HTR-8/SVneo (cell line): ENCODE measurements around the gene TSC22D4.
"Not testable (repeated sequence)": the region's sequence is repeated elsewhere in the genome, so short reads cannot be mapped to it uniquely, and the experiment has no call there.

Experiments used
- DNase-seq: peaks from one replicate; pipeline ENCODE4 v3.0.0; 2011; ENCODE audit warnings: low spot score, mixed read lengths; ENCODE audit not compliant: insufficient read length
- FAIRE-seq: peaks from 2 replicates; lab custom pipeline; 2011; peaks lifted over from hg19 to GRCh38; lab: Jason Lieb, UNC

The TSC22D4 gene

DNA sequence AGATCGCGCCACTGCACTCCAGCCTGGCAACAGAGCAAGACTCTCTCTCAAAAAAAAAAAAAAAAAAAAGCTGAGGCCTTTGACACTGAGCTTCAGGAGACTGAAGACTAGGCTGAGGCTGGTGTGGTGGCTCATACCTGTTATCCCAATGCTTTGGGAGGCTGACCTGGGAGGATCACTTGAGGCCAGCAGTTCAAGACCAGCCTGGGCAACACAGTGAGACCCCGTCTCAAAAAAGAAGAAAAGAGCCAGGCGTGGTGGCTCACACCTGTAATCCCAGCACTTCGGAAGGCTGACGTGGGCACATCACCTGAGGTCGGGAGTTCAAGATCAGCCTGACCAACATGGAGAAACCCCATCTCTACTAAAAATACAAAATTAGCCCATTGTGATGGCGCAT, 31.7 kb downstream of the TSC22D4 start:
- not testable (repeated sequence) for FAIRE-seq, DNase-seq

DNA sequence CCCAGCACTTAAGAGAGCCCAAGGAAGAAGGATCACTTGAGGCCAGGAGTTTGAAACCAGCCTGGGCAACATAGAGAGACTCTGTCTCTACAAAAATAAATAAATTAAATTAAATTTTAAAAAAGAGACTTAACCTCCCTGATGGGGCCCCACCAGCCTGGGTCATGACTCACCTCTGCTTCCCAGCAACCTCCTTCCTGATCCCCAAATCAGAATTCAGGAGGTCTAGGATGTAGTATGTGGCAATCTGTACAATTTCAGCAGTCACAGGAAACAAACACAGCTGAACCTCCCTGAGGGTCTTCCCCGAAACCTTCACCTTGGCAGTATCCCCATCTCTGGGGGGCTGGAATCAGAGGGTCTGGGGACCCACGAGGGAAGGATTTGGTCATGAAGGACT, 33.0 kb downstream of the TSC22D4 start:
- FAIRE-seq (no peak), DNase-seq (no peak)

DNA sequence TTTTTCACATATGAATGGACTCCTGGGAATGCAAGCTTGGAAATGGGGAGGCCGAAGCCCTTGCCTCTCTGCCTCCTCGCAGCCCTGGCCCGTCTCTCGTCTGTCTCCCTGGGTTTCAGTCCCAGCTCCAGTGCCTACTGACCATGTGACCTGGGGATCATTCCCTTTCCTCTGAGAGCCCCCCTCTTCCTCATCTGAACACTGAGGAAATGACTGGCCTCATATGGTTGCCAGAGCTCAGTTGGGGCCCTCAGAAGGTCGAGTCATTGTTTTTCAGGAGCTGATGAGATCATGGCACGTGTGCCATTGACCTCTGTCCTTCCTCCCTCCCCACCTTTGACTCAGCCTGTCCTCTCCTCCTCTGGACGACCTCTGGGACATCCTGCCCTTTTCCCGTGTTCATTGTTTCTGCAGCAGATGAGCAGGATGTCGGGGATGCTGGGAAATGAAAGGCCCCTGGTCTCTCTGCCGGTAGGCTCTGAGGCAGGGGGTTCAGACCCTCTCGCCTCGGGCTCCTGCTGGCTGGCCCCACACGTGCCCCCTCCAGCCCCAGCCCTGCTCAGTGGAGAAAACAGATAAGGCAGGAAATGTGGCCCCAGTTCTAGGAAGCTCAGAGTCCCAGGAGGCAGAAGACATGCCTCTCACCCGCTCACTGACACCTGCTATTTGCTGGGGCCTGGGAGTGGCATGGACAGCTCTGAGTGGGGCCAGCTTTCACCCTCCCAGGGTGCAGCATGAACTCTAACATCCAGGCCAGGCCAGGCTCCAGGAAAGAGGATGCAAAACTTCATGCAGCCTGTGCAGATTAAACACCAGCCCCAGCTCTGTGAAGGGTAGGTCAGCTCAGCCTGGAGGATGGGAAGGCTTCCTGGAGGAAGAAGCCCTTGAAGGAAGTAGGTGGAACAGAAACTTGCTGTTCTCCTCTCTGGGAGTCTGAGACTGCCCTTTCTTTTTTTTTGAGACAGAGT, 34.4 kb downstream of the TSC22D4 start:
- DNase-seq: no peak
- FAIRE-seq: no peak

DNA sequence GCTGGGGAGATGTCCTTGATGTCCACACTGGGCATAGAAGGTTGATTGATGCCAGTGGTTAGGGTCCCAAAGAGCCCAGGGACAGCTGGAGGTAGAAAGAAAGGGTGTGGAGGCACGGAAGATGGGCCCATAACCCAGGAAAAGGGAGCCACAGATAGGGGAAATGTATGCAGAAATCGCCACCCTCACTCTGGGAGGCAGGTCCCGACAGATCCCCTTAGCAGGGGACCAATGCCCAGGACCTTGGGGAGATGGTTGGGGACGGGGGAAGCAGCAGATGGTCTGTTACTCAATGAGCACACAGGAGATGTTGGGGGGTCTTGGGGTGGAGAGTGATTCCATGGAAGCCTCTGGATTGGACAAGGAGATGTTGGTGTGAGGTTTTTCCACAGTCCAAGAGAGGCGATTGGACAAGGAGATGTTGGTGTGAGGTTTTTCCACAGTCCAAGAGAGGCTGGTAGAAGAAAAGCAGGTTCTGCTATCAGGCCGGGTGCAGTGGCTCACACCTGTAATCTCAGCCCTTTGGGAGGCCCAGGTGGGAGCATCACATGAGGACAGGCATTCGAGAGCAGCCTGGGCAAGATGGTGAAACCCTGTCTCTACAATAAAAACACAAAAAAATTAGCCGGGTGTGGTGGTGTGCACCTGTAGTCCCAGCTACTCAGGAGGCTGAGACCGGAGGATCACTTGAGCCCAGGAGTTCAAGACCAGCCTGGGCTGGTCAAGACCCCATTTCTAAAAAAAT, 35.7 kb downstream of the TSC22D4 start:
- FAIRE-seq: no peak
- DNase-seq: no peak

DNA sequence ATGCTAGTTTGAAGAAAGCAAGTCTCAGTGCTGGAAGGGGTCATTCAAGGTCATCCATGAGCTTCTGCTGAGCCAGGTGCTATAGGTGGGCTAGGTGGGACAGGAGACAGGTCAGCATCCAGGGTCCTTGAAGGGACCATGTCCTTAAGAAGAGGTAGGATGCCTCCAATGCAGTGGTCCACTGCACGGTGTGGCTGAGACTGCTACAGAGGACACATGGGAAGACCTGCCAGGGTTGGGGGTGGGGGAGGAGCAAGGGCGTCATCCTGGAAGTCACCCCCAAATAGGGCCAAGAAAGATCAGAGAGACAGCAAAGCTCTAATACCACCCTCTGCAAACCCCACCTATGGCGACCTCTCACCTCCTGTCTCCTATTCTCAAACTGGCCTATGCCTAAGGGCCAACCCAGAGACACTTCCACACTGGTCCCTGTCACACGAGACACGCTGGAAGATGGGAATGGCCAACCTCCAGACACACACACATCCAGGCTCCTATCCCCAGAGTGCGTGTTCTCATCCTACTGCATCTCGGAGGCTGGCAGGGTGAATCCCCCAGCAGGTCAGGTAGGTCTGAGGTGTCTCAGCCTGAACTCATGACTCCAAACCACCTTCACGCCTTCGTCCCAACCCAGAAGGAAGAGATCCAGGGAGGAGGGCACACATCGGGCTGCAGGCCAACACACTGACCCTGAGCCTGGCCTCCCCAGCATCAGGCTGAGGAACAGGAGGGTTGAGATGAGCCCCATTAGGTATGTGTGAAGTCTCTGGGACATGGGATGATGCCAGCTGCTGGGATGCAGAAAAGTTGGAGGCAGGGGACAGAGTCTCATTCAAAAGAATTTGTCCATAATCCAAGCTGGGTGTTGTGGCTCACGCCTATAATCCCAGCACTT, 37.1 kb downstream of the TSC22D4 start:
- FAIRE-seq: no peak
- DNase-seq: no peak

DNA sequence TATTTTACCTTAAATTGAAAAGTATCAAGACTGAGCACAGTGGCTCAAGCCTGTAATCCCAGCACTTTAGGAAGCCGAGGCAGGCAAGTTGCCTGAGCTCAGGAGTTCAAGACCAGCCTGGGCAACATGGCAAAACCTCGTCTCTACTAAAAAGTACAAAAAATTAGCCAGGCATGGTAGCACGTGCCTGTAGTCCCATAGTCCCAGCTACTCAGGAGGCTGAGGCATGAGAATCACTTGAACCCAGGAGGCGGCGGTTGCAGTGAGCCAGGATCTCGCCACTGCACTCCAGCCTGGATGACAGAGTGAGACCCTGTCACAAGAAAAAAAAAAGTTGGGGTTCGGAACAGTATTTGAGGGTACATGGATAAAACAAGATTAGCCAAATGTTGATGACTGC, 39.8 kb downstream of the TSC22D4 start:
- not testable (repeated sequence) for DNase-seq, FAIRE-seq

DNA sequence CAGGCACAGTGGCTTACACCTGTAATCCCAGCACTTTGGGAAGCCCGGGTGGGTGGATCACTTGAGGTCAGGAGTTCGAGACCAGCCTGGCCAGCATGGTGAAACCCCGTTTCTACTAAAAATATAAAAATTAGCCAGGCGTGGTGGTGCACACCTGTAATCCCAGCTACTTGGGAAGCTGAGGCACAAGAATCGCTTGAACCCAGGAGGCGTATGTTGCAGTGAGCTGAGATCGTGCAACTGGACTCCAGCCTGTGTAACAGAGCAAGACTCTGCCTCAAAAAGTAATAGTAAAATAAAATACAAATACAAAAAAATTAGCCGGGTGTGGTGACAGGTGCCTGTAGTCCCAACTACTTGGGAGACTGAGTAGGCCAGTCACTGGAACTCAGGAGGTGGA, 40.3 kb downstream of the TSC22D4 start:
- not testable (repeated sequence) for FAIRE-seq, DNase-seq

DNA sequence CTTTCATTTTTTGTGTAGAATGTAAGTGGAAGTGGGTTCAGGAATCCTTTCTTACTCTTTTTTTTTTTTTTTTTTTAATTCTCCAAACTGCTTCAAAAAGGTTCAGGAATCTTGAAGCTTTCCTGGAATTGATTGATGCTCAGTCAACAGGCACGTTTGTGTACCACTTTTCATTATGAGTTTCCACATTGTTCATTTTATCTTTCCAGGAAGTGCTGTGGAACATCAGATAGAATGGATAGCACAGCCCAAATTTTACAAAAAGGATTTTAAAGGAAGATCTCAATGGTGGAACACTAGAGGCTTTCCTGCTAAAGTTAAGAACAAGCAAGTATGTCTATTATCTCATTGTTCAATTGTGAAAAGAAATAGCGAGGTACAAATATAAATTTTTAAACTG, 40.8 kb downstream of the TSC22D4 start:
- no peak for DNase-seq
- FAIRE-seq: no peak

DNA sequence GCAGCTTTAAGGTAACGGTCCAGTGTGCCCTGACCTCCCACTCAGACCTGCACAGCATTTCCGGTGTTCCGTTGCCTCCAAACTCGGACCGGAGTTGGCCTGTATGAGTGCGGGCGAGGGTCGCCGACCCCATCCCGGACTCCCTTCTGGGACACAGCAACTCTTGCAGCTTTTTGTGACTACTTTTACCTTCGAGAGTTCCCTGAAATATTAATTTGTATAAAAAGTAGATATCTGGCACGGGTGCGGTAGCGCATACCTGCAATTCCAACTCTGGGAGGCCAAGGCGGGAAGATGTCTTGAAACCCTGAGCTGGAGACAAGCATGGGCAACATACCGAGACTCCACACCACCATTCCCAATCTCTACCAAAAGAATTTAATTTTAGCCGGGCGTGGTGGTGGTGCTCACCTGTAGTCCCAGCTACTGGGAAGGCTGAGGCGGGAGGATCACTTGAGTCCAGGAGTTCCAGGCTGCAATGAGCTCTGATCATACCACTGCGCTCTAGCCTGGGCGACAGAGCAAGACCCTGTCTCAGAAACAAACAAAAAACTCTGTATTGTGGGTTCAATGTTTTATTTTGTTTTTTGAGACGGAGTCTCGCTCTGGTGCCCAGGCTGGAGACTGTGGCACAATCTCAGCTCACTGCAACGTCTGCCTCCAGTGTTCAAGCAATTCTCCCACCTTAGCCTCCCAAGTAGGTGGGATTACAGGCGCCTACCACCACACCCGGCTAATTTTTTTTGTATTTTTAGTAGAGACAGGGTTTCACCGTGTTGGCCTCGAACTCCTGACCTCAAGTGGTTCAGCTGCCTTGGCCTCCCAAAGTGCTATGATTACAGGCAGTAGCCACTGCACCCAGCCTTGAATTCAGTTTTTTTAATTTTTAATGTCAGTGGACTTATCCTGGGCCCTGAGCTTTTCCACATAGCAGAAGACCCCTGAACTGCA, 41.6 kb downstream of the TSC22D4 start:
- FAIRE-seq (no peak), DNase-seq (no peak)

DNA sequence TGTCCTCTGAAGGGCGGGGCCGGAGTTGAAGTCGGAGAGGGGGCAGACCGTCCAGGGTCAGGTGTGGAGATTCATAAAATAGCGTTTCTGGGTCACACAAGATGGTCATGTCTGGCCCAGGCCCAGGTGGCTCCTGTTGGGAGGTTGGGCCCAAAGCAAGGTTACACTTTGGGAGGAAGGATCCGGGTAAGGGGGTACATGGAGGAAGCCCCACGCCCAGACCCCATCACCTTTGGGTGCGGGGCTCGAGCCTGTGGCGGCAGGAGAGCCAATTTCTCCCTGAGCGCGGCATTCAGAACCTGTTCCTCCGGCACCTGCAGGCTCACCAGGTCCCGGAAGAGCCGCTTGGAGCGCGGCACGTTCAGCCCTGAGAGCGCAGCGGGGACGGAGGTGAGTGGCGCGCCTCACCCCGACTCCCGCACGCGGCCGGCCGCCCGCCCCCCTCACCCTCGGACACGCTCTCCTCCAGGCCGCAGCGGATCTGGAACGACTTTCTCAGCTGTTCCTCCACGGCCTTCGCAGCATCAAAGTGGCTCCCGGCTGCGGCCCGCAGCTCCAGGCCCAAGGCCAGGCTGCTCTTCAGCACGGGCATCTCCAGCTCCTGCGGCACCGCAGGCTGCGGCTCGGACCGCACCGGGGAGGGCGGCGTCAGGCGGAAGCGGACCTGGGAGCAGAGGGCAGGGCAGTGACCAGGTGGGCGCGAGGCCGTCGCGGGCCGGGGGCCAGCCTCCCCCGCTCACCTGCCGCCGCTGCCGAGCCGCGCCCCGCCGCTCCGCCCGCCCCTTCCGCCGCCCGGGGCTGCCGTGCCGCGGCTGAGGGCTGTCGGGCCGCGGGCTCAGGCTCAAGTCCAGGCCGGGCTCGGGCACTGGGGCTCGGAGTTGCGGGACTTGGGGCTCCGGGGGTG, 43.4 kb downstream of the TSC22D4 start:
- FAIRE-seq: no peak

DNA sequence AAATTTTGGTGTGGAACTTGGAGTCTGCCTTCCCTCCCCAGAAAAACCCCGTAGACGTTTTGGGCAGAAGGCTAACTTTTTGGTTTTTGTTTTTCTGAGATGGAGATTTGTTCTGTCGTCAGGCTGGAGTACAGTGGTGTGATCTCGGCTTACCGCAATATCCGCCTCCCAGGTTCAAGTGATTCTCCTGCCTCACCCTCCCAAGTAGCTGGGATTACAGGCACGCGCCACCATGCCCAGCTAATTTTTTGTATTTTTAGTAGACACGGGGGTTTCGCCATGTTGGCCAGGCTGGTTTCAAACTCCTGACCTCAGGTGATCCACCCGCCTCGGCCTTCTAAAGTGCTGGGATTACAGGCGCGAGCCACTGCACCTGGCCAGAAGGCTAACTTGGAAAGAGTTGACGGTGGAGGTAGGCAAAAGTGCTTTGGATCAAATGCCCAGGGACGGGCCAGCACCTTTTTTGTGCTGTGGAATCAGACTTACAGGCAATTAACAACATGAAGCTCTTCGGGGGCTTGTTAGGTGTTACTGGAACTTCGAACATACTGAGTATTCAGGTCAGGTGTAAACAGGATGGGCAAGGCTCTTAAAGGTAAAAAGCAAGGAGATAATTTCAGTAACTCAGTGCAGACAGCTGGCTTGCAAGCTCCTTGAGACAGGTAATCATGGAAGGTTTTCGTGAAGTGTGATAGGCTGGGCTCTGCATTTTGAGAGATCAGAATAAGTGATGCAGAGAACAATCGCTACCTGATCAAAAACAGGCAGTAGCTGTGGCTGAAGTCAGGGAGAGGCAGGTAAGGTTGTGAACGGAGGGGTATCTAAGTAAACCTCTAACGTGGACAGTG, 44.5 kb downstream of the TSC22D4 start:
- FAIRE-seq (no peak), DNase-seq (no peak)

More for the DNA sequence above, 43.4 kb downstream of the TSC22D4 start:
- no peak for DNase-seq

DNA sequence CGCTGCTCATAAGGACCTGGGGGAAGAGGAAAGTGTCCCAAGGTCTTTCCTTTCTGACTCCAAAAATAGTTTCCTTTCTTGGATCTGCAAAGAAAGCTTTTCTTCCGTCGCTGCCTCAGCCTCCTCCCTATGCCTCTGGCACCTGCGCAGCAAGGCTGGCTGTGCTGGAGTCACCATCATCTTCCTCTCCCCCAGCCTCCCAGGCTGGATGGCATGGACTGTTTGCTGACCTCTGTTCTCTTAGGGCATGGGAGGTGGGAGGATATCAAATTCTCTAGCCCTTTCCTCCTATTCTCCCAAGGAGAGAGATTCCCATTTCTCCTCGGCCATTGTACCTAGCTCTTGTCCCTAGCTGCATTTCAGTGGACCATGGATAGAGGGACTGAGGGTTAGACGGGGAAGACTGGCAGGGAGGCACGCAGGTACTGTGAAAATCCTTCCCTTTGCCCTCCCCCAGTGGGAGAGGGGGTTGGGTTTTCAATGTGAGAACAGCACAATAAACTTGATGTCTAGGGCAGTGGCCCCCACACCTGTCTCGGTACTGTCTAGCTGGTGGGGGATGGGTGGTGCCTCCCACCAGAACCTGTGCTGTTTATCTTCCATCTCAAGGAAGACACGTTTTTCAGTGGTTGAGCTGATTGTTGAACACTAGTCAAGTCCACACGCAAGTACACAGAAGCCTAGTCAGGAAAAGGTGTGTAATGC, 45.3 kb downstream of the TSC22D4 start:
- no peak for FAIRE-seq
- no peak for DNase-seq

DNA sequence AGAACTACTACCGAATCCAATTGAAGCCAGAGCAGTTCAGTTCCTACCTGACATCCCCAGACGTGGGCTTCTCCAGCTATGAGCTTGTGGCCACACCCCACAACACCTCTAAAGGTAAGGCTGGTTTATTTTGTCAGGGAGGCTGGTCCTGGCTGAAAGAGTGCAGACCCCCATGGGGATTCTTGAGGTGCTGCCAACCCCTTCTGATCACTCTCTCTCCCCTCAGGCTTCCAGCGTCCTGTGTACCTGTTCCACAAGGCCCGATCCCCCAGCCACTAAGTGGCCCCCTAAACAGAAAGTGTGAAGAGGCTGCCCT, 45.8 kb downstream of the TSC22D4 start:
- DNase-seq: no peak
- no peak for FAIRE-seq

DNA sequence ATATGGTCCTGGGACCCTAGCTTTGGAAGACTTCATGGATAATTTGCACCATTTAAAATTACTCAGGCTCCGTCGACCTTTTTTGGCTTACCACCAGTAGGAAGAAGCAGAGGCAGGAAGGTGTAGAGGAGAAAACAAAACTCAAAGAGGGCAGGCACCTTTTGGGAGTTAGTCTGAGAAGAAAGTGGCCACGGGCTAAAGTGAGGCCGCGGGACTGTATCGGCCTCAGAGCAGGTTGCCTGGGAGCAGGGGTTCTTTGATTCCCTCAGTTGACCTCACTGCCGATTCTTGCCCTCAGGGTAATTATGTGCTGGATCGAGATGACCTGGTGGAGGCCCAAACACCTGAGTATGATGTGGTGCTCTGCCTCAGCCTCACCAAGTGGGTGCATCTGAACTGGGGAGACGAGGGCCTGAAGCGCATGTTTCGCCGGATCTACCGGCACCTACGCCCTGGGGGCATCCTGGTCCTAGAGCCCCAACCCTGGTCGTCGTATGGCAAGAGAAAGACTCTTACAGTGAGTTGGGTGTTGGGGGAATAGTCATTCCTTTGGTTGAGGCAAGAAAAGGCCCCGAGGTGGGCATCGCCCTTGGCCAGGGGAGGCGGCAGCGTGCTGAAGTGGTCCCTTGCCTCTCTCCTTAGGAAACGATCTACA, 46.3 kb downstream of the TSC22D4 start:
- no peak for DNase-seq
- FAIRE-seq: no peak

DNA sequence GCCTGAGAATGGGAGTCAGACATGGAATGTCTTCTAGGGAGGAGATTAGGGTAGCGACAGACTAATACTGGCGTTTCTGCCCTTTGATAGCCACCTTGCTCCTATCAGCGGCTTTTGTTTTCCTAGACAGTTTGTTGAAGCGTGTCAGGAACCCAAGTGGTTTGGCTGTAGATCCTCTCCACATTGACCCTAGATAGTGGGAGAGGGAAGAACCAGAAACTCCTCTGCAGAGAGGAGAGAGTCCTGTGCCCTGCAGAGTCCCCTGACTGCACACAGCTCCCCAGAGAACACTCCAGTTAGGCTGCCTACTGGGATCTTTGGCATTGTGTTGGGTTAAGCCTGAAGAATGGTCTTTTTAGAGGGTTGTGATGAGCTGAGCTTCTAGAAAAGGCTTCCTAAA, 47.0 kb downstream of the TSC22D4 start:
- FAIRE-seq (no peak), DNase-seq (no peak)

DNA sequence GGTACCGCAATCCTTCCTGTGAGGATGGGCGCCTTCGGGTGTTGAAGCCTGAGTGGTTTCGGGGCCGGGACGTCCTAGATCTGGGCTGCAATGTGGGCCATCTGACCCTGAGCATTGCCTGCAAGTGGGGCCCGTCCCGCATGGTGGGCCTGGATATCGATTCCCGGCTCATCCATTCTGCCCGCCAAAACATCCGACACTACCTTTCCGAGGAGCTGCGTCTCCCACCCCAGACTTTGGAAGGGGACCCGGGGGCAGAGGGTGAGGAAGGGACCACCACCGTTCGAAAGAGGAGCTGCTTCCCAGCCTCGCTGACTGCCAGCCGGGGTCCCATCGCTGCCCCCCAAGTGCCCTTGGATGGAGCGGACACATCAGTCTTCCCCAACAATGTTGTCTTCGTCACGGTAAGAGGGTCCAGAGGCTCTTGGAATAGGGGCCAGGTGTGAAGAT, 47.7 kb downstream of the TSC22D4 start:
- DNase-seq (no peak), FAIRE-seq (no peak)
